HepG2 (cell line): ENCODE data around the gene NCR3LG1. TPM values are rescaled to one million over a fixed set of nuclear protein-coding genes. Genes with fewer than 3 reads are reported as not detected.

Experiments used
- EZH2 ChIP-seq: conservative IDR thresholded peaks from 2 replicates; pipeline ENCODE4 v1.6.1; 2012; ENCODE audit warnings: mild to moderate bottlenecking, low read depth, low read length, moderate library complexity
- NFATC3 ChIP-seq: sonication (generic); formaldehyde crosslinking; IDR thresholded peaks from 2 replicates; pipeline ENCODE4 v1.5.1; 2020; ENCODE audit warnings: mild to moderate bottlenecking, missing genetic modification reagents
- POLR2G ChIP-seq: fragments of 200-400 bp; formaldehyde crosslinking; IDR thresholded peaks from 2 replicates; pipeline ENCODE4 v1.6.1; 2018; ENCODE audit warnings: mild to moderate bottlenecking, low read depth, low read length, moderate library complexity
- SRSF4 ChIP-seq: fragments of 200-400 bp; formaldehyde crosslinking; IDR thresholded peaks from one replicate; pipeline ENCODE4 v1.6.1; 2018; ENCODE audit warnings: mild to moderate bottlenecking, low read depth, low read length, moderate library complexity; ENCODE audit not compliant: poor library complexity, severe bottlenecking
- THYN1 ChIP-seq: sonication (generic); formaldehyde crosslinking; IDR thresholded peaks from 2 replicates; pipeline ENCODE4 v1.8.1; 2023; ENCODE audit warnings: low read depth, mild to moderate bottlenecking, moderate library complexity, missing genetic modification reagents, borderline replicate concordance
- ZBTB37 ChIP-seq: sonication (generic); formaldehyde crosslinking; IDR thresholded peaks from 2 replicates; pipeline ENCODE4 v1.4.0; 2020; ENCODE audit warnings: mild to moderate bottlenecking, missing genetic modification reagents
- ZNF160 ChIP-seq: sonication (generic); formaldehyde crosslinking; IDR thresholded peaks from 2 replicates; pipeline ENCODE4 v1.8.0; 2022; ENCODE audit warnings: mild to moderate bottlenecking, inconsistent platforms, missing genetic modification reagents
- ZNF207 ChIP-seq: fragments of 450-650 bp; IDR thresholded peaks from 2 replicates; pipeline ENCODE4 v1.6.1; 2016; ENCODE audit warnings: antibody characterized with exemption, borderline replicate concordance
- ZNF260 ChIP-seq: sonication (generic); formaldehyde crosslinking; IDR thresholded peaks from 2 replicates; pipeline ENCODE4 v1.4.0; 2020; ENCODE audit warnings: missing genetic modification reagents, low read depth, mild to moderate bottlenecking, borderline replicate concordance
- ZNF30 ChIP-seq: sonication (generic); formaldehyde crosslinking; IDR thresholded peaks from 2 replicates; pipeline ENCODE4 v1.5.0; 2020; ENCODE audit warnings: mild to moderate bottlenecking, missing genetic modification reagents
- ZNF567 ChIP-seq: sonication (generic); formaldehyde crosslinking; IDR thresholded peaks from 2 replicates; pipeline ENCODE4 v1.8.1; 2023; ENCODE audit warnings: mild to moderate bottlenecking, missing genetic modification reagents, borderline replicate concordance
- ZNF678 ChIP-seq: sonication (generic); formaldehyde crosslinking; IDR thresholded peaks from 2 replicates; pipeline ENCODE4 v1.4.0; 2020; ENCODE audit warnings: mild to moderate bottlenecking, missing genetic modification reagents
- ZNF761 ChIP-seq: sonication (generic); formaldehyde crosslinking; conservative IDR thresholded peaks from 2 replicates; pipeline ENCODE4 v1.4.0; 2020; ENCODE audit warnings: mild to moderate bottlenecking, missing genetic modification reagents
- ZNF841 ChIP-seq: sonication (generic); formaldehyde crosslinking; IDR thresholded peaks from 2 replicates; pipeline ENCODE4 v1.8.1; 2023; ENCODE audit warnings: missing genetic modification reagents, borderline replicate concordance
- polyA plus RNA-seq, 8 experiments: library from polyadenylated mRNA; depleted of rRNA in 3 of 8; stranded (reverse) in 7 of 8; unstranded in 1 of 8; fragments of >200 nt; fragmentation: Illumina TruSeq in 4 of 8; extraction: Trizol in 4 of 8; gene quantifications; 2 replicates each; pipeline versions ENCODE4 v1.2.1 to v1.2.3, GENCODE V29; 2011 to 2016; ENCODE audit warnings: low read depth in 4 of 8, missing spikeins in 1 of 8, mixed read lengths in 1 of 8; ENCODE audit not compliant: insufficient read depth in 1 of 8
- total RNA-seq, 5 experiments: library from RNA; depleted of rRNA; stranded (reverse); fragments of >200 nt; fragmentation: Illumina TruSeq; extraction: Trizol; gene quantifications; 2 replicates each; pipeline ENCODE4 v1.2.3, GENCODE V29; 2016; ENCODE audit warnings: low read depth in 1 of 5
- TF ChIP-seq, protein P1 (sequence below): sonication (generic); formaldehyde crosslinking; IDR thresholded peaks from 2 replicates; pipeline ENCODE4 v1.8.1; 2023; ENCODE audit warnings: mild to moderate bottlenecking, inconsistent platforms, moderate library complexity, missing genetic modification reagents, borderline replicate concordance
- TF ChIP-seq, protein P2 (sequence below), 2 experiments: sonication (generic) in 1 of 2; formaldehyde crosslinking in 1 of 2; IDR thresholded peaks; 2 replicates each; pipeline versions ENCODE4 v1.6.1 to v1.9.0; 2014 to 2022; ENCODE audit warnings: antibody characterized with exemption in 1 of 2, borderline replicate concordance in 1 of 2, inconsistent platforms in 1 of 2, low read depth in 1 of 2, missing genetic modification reagents in 1 of 2
- TF ChIP-seq, protein P3 (sequence below), 2 experiments: sonication (generic) in 1 of 2; formaldehyde crosslinking in 1 of 2; IDR thresholded peaks; 2 replicates each; pipeline versions ENCODE4 v1.4.0 to v1.6.1; 2018 to 2020; ENCODE audit warnings: missing genetic modification reagents in 2 of 2, borderline replicate concordance in 1 of 2, low read depth in 1 of 2, mild to moderate bottlenecking in 1 of 2, missing biosample characterization in 1 of 2

NCR3LG1 gene
- total and polyA plus RNA-seq, 2 of the 13 experiments (the other 11 are each of a cell fraction or from before 2014, with no cell fraction given), result 16.1 to 25.1 TPM

- TF ChIP-seq THYN1 (no peak), ZNF160 (CRISPR knock-in tag) (peak; percentile 49; the same call in 1 of the 2 replicates), ZNF841 (no peak), ZNF761 (CRISPR knock-in tag) (0 out of 2 replicates have a peak, but pooled peaks have one; percentile 20), ZNF567 (CRISPR knock-in tag) (no peak), ZNF207 (no peak), ZNF260 (CRISPR knock-in tag) (no peak), ZBTB37 (CRISPR knock-in tag) (no peak), POLR2G (peak; percentile 63), EZH2 (no peak), ZNF30 (CRISPR knock-in tag) (no peak), ZNF678 (no peak), SRSF4 (no peak), NFATC3 (CRISPR knock-in tag) (0 out of 2 replicates have a peak, but pooled peaks have one; percentile 54)
- TF ChIP-seq, protein P1, sequence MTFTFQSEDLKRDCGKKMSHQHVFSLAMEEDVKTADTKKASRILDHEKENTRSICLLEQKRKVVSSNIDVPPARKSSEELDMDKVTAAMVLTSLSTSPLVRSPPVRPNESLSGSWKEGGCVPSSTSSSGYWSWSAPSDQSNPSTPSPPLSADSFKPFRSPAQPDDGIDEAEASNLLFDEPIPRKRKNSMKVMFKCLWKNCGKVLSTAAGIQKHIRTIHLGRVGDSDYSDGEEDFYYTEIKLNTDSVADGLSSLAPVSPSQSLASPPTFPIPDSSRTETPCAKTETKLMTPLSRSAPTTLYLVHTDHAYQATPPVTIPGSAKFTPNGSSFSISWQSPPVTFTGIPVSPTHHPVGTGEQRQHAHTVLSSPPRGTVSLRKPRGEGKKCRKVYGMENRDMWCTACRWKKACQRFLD (CRISPR knock-in tag), result peak; percentile 64; the same call in 1 of the 2 replicates
- TF ChIP-seq, protein P2, sequence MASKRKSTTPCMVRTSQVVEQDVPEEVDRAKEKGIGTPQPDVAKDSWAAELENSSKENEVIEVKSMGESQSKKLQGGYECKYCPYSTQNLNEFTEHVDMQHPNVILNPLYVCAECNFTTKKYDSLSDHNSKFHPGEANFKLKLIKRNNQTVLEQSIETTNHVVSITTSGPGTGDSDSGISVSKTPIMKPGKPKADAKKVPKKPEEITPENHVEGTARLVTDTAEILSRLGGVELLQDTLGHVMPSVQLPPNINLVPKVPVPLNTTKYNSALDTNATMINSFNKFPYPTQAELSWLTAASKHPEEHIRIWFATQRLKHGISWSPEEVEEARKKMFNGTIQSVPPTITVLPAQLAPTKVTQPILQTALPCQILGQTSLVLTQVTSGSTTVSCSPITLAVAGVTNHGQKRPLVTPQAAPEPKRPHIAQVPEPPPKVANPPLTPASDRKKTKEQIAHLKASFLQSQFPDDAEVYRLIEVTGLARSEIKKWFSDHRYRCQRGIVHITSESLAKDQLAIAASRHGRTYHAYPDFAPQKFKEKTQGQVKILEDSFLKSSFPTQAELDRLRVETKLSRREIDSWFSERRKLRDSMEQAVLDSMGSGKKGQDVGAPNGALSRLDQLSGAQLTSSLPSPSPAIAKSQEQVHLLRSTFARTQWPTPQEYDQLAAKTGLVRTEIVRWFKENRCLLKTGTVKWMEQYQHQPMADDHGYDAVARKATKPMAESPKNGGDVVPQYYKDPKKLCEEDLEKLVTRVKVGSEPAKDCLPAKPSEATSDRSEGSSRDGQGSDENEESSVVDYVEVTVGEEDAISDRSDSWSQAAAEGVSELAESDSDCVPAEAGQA (IDR thresholded peaks at IDR 0.05; ENCODE audit: low read depth), result 0 out of 2 replicates have a peak, but pooled peaks have one; percentile 25
- TF ChIP-seq, protein P2 (CRISPR knock-in tag; IDR thresholded peaks at IDR 0.05; ENCODE audit: borderline replicate concordance), result 0 out of 2 replicates have a peak, but pooled peaks have one; percentile 72
- TF ChIP-seq, protein P3, sequence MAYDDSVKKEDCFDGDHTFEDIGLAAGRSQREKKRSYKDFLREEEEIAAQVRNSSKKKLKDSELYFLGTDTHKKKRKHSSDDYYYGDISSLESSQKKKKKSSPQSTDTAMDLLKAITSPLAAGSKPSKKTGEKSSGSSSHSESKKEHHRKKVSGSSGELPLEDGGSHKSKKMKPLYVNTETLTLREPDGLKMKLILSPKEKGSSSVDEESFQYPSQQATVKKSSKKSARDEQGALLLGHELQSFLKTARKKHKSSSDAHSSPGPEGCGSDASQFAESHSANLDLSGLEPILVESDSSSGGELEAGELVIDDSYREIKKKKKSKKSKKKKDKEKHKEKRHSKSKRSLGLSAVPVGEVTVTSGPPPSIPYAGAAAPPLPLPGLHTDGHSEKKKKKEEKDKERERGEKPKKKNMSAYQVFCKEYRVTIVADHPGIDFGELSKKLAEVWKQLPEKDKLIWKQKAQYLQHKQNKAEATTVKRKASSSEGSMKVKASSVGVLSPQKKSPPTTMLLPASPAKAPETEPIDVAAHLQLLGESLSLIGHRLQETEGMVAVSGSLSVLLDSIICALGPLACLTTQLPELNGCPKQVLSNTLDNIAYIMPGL (CRISPR knock-in tag; IDR thresholded peaks at IDR 0.05; ENCODE audit: borderline replicate concordance in 1 of 2, low read depth in 1 of 2), result peak in 1 of 2 experiments; percentile 31; a peak in 2 of 4 replicates
Measured at GRCh38 chr11:17351510-17352176, at the start of gene NCR3LG1 (continued).
